HCT116 (cell line): ENCODE data around the gene DGKB. TPM values are rescaled to one million over a fixed set of nuclear protein-coding genes. Genes with fewer than 3 reads are reported as not detected.

Source experiments
- ATAC-seq: fragments of 200-7000 bp; cut with Tn5 transposase; 2 replicates; pipeline ENCODE4 v1.9.1; 2020; ENCODE audit warnings: mild to moderate bottlenecking, moderate library complexity
- BruUV-seq: library from RNA; stranded (reverse); fragments of 400-500 nt; replicated peaks from 2 replicates; lab custom pipeline; 2021; lab: Mats Ljungman, UMichigan
- CTCF ChIA-PET: fragments of 300-600 bp; sonication (Branson Sonifier 250); formaldehyde crosslinking; loops from one replicate; lab custom pipeline; 2021; ENCODE audit warnings: antibody characterized with exemption; lab: Charles Lee
- POLR2A ChIA-PET: fragments of 300-600, 350-600 bp; sonication (Branson Sonifier 250); formaldehyde crosslinking; loops from one replicate; lab custom pipeline; 2021; ENCODE audit warnings: antibody characterized with exemption; lab: Charles Lee
- RAD21 ChIA-PET, 2 experiments: fragments of 300-600 bp; sonication (Branson Sonifier 250); formaldehyde crosslinking; loops; one replicate each; lab custom pipeline; 2023; ENCODE audit warnings: low total read pairs in 2 of 2; ENCODE audit not compliant: uncharacterized antibody in 2 of 2, unreplicated experiment in 2 of 2, low non-redundant PET in 1 of 2; lab: Charles Lee
- DNase-seq: peaks from one replicate; pipeline ENCODE4 v3.0.0-alpha.2; 2010; ENCODE audit warnings: low read depth, low spot score
- H2AFZ ChIP-seq: fragments of 200-600 bp; shearing (Covaris generic), sonication (generic); 2 replicates; pipeline ENCODE4 v1.6.1; 2017; ENCODE audit warnings: low read depth, mixed run types, mixed read lengths, antibody characterized with exemption, low read length; ENCODE audit not compliant: poor library complexity, severe bottlenecking
- H3K27ac ChIP-seq: 2 replicates; pipeline ENCODE4 v1.5.1; 2012; ENCODE audit warnings: low read depth, low read length
- H3K27me3 ChIP-seq: fragments of 200-600 bp; sonication (generic); 2 replicates; pipeline ENCODE4 v1.6.1; 2016; ENCODE audit warnings: mixed run types, low read length, mixed read lengths; ENCODE audit not compliant: insufficient read depth
- H3K36me3 ChIP-seq, 2 experiments: fragments of 200-500 bp in 1 of 2; fragments of 200-600 bp in 1 of 2; sonication (Bioruptor generic) in 1 of 2; sonication (generic) in 1 of 2; 2 replicates each; pipeline versions ENCODE4 v1.5.1 to v1.6.1; 2014 to 2016; ENCODE audit warnings: low read length in 2 of 2, inconsistent platforms in 1 of 2, mixed read lengths in 1 of 2, mixed run types in 1 of 2; ENCODE audit not compliant: insufficient read depth in 2 of 2, control insufficient read depth in 1 of 2
- H3K4me1 ChIP-seq, 2 experiments: fragments of 200-600 bp in 1 of 2; sonication (generic) in 1 of 2; 2 replicates each; pipeline versions ENCODE4 v1.5.1 to v1.6.1; 2012 to 2017; ENCODE audit warnings: low read length in 2 of 2, inconsistent platforms in 1 of 2, mild to moderate bottlenecking in 1 of 2, mixed read lengths in 1 of 2, mixed run types in 1 of 2, moderate library complexity in 1 of 2; ENCODE audit not compliant: insufficient read depth in 2 of 2, control insufficient read depth in 1 of 2
- H3K4me2 ChIP-seq: fragments of 200-600 bp; sonication (generic); 2 replicates; pipeline ENCODE4 v1.6.1; 2017; ENCODE audit warnings: mixed run types, low read length, mixed read lengths
- H3K4me3 ChIP-seq, 2 experiments: fragments of 200-600 bp in 1 of 2; sonication (generic) in 1 of 2; replicated peaks in 1 of 2; 2 replicates each; pipeline ENCODE4 v1.5.1; 2011 to 2016; ENCODE audit warnings: low read length in 2 of 2, control low read depth in 1 of 2, low read depth in 1 of 2, mild to moderate bottlenecking in 1 of 2, mixed read lengths in 1 of 2, mixed run types in 1 of 2
- H3K79me2 ChIP-seq: fragments of 200-600 bp; sonication (generic); 2 replicates; pipeline ENCODE4 v1.6.1; 2017; ENCODE audit warnings: mild to moderate bottlenecking, mixed run types, low read length, moderate library complexity, mixed read lengths; ENCODE audit not compliant: insufficient read depth
- H3K9ac ChIP-seq: fragments of 200-600 bp; sonication (generic); 2 replicates; pipeline ENCODE4 v1.6.1; 2016; ENCODE audit warnings: low read length, mixed read lengths
- H3K9me2 ChIP-seq: fragments of 200-600 bp; sonication (generic), shearing (Covaris generic); 2 replicates; pipeline ENCODE4 v1.6.1; 2017; ENCODE audit warnings: mixed run types, mild to moderate bottlenecking, moderate library complexity; ENCODE audit not compliant: insufficient read depth
- H3K9me3 ChIP-seq, 2 experiments: fragments of 200-500 bp in 1 of 2; fragments of 200-600 bp in 1 of 2; sonication (Bioruptor generic) in 1 of 2; sonication (generic) in 1 of 2; 2 replicates each; pipeline ENCODE4 v1.6.1; 2014 to 2017; ENCODE audit warnings: low read length in 2 of 2, mixed read lengths in 2 of 2, inconsistent platforms in 1 of 2, low read depth in 1 of 2, mild to moderate bottlenecking in 1 of 2, mixed run types in 1 of 2, moderate library complexity in 1 of 2; ENCODE audit not compliant: control insufficient read depth in 1 of 2, insufficient read depth in 1 of 2
- H4K20me1 ChIP-seq: fragments of 200-600 bp; sonication (generic), shearing (Covaris generic); 2 replicates; pipeline ENCODE4 v1.6.1; 2017; ENCODE audit warnings: mixed run types, mild to moderate bottlenecking, moderate library complexity; ENCODE audit not compliant: insufficient read depth
- CBX3 ChIP-seq: IDR thresholded peaks from 2 replicates; pipeline ENCODE4 v1.6.1; 2012; ENCODE audit warnings: low read depth
- EGR1 ChIP-seq: IDR thresholded peaks from 2 replicates; pipeline ENCODE4 v1.6.1; 2012; ENCODE audit warnings: low read depth
- ELF1 ChIP-seq: IDR thresholded peaks from 2 replicates; pipeline ENCODE4 v1.6.1; 2012; ENCODE audit warnings: low read depth, borderline replicate concordance
- EZH2 ChIP-seq: fragments of 200-600 bp; sonication (generic); IDR thresholded peaks from 2 replicates; pipeline ENCODE4 v1.6.1; 2017; ENCODE audit warnings: antibody characterized with exemption, mixed run types
- JUND ChIP-seq: IDR thresholded peaks from 2 replicates; pipeline ENCODE4 v1.6.1; 2012
- POLR2AphosphoS5 ChIP-seq: IDR thresholded peaks from 2 replicates; pipeline ENCODE4 v1.6.1; 2011; ENCODE audit warnings: mild to moderate bottlenecking, low read depth, low read length, moderate library complexity
- RAD21 ChIP-seq: IDR thresholded peaks from 2 replicates; pipeline ENCODE4 v1.6.1; 2012; ENCODE audit warnings: low read depth, mild to moderate bottlenecking
- REST ChIP-seq: IDR thresholded peaks from 2 replicates; pipeline ENCODE4 v1.6.1; 2012; ENCODE audit warnings: low read depth
- SIN3A ChIP-seq: IDR thresholded peaks from 2 replicates; pipeline ENCODE4 v1.6.1; 2012; ENCODE audit warnings: low read depth
- SRF ChIP-seq: IDR thresholded peaks from 2 replicates; pipeline ENCODE4 v1.6.1; 2012; ENCODE audit warnings: low read depth
- TCF7L2 ChIP-seq: IDR thresholded peaks from 2 replicates; pipeline ENCODE4 v1.7.0; 2011; ENCODE audit warnings: borderline replicate concordance, inconsistent platforms; ENCODE audit not compliant: insufficient read depth, insufficient read length; ENCODE audit errors: extremely low read depth
- YY1 ChIP-seq: IDR thresholded peaks from 2 replicates; pipeline ENCODE4 v1.6.1; 2011; ENCODE audit warnings: low read length, low read depth, moderate library complexity, mild to moderate bottlenecking; ENCODE audit not compliant: insufficient replicate concordance; ENCODE audit errors: extremely low read depth
- ZFX ChIP-seq: fragments of 450-650 bp; IDR thresholded peaks from 2 replicates; pipeline ENCODE4 v1.6.1; 2017
- intact Hi-C: fragments of 100-400 bp; cut with micrococcal nuclease; formaldehyde crosslinking; loops from 2 replicates; pipeline ENCODE4 v1.10.0; 2022
- total RNA-seq: library from RNA; stranded (reverse); gene quantifications from one replicate; pipeline ENCODE4 v1.2.1, GENCODE V29; 2021; ENCODE audit not compliant: unreplicated experiment
- TF ChIP-seq, protein P1 (sequence below): IDR thresholded peaks from 2 replicates; pipeline ENCODE4 v1.6.1; 2012

DGKB gene
- total RNA-seq, 1 experiment from 2014 or later, result 0.05 TPM

- DNase-seq, result no peak
- no peaks in the 10 kb centered on the region for H3K79me2 ChIP-seq
- TF ChIP-seq YY1 (no peak), SIN3A (no peak), SRF (no peak), ZFX (no peak), REST (no peak), TCF7L2 (no peak), EZH2 (no peak), RAD21 (no peak), EGR1 (no peak), POLR2AphosphoS5 (no peak), ELF1 (no peak), JUND (no peak), CBX3 (no peak)
- TF ChIP-seq, protein P1, sequence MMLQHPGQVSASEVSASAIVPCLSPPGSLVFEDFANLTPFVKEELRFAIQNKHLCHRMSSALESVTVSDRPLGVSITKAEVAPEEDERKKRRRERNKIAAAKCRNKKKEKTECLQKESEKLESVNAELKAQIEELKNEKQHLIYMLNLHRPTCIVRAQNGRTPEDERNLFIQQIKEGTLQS, result no peak
- TF ChIP-seq, all 23 proteins: peak for 0
- Histone ChIP-seq H3K27me3 (no peaks in the 10 kb centered on the region), H3K9ac (no peak overlapping the region), H3K4me1 (peaks cover 0 to under 1% of the 10 kb centered on the region in 2 experiments; a peak in 2 of 4 replicates), H3K27ac (no peak overlapping the region), H3K9me3 (no peaks in the 10 kb centered on the region), H3K4me3 (no peak overlapping the region), H3K9me2 (no peaks in the 10 kb centered on the region), H4K20me1 (no peaks in the 10 kb centered on the region), H3K4me2 (no peak overlapping the region), H3K36me3 (no peaks in the 10 kb centered on the region), H2AFZ (no peak overlapping the region)
- no TSS peak for BruUV-seq
- intact Hi-C loops, result no loop called here
- ChIA-PET POLR2A (no interaction called here), CTCF (no interaction called here), RAD21 (interaction anchor here in 1 of 2 experiments (1.0 kb wide), 1 partner anchor 10 kb away, joined by 3 read pairs; no protein-coding TSS in a partner anchor)
- no peak for ATAC-seq
Measured at GRCh38 chr7:14759785-14760184, 142.8 kb downstream of the DGKB start.
